ENCODE results near the gene MRPS33. TPM values are rescaled to one million over a fixed set of nuclear protein-coding genes. Genes with fewer than 3 reads are reported as not detected.

MRPS33 gene
- total and polyA plus RNA-seq, 4 experiments from 2014 or later = 46.7 to 88.0 (median 64.0) TPM

DNA sequence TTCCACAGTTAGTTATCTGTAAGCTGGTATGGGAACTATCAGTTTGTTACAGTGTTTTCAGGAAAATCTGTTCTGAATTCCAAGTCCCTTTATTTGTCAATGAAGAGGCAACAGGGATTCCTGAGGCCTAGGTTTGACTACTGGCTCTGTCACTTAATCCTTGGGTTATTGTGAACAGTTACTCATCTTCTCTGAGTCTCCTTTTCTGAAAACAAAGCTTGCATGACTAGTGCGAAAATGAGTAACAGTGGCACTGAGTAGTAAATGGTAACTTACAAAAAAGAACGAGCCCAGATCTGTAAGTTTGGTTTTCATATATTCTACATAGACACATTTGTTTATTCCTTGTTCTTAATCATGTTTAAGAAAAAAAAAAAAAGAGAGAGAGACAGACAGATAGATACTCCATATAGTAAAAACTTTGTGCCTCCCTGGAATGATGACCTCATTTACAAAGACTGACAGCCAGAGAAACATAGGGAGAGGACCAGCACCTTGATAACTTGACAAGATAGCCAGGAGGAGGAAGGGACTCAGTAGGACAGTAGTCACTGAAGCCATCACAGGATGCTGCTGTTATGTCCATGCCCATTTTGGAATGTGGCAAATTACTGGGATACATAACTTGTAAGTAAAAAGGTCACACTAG is 1.9 kb downstream of the MRPS33 start:
- no peak overlapping the region for H3K4me3 ChIP-seq (ENCODE audit: low read length in 2 of 2)
- intact Hi-C loops (cut with micrococcal nuclease) = loop anchor here (1.0 to 10.0 kb wide), 5 partner anchors 202 to 1238 kb away; partner anchors contain the start of genes HIPK2 and RAB19
- ChIA-PET POLR2A (ENCODE audit: partially characterized antibody) (interaction anchor here (2.5 to 4.0 kb wide), 3 partner anchors 11 to 202 kb away, joined by 14 to 42 read pairs (median 18); partner anchors contain the start of gene BRAF), CTCF (ENCODE audit: partially characterized antibody) (interaction anchor here (0.8 to 8.0 kb wide), 6 partner anchors 84 to 359 kb away, joined by 3 to 196 read pairs (median 3); no protein-coding TSS in a partner anchor)
- Mint-ChIP-seq H3K4me1 (peaks cover 21 to 42% (median 34%) of the 10 kb centered on the region in 4 donors), H3K4me3 (peak overlapping the region in 7 of 8 donors; percentile 58 to 100 (median 96)), H3K9me3 (peaks cover 0 to 8% (median 2%) of the 10 kb centered on the region in 8 donors), H3K36me3 (peaks cover 14 to 25% of the 10 kb centered on the region in 2 donors), H3K27ac (peak overlapping the region; percentile 80 to 100 (median 100)), H3K27me3 (peaks cover 2 to 4% of the 10 kb centered on the region in 2 donors)
- peak overlapping the region; percentile 96 for H3K27ac ChIP-seq (ENCODE audit: low read depth, low read length)
- no peaks in the 10 kb centered on the region for H3K9me3 ChIP-seq (ENCODE audit: control insufficient read depth in 1 of 2, low read length in 2 of 2)
- H3K36me3 ChIP-seq (ENCODE audit: insufficient read depth, low read length) = peaks cover 5% of the 10 kb centered on the region
- DNase-seq = no peak
- H3K4me1 ChIP-seq (ENCODE audit: insufficient read depth, low read length) = peaks cover 24% of the 10 kb centered on the region
- no peaks in the 10 kb centered on the region for H3K27me3 ChIP-seq (ENCODE audit: insufficient read depth, low read length)

DNA sequence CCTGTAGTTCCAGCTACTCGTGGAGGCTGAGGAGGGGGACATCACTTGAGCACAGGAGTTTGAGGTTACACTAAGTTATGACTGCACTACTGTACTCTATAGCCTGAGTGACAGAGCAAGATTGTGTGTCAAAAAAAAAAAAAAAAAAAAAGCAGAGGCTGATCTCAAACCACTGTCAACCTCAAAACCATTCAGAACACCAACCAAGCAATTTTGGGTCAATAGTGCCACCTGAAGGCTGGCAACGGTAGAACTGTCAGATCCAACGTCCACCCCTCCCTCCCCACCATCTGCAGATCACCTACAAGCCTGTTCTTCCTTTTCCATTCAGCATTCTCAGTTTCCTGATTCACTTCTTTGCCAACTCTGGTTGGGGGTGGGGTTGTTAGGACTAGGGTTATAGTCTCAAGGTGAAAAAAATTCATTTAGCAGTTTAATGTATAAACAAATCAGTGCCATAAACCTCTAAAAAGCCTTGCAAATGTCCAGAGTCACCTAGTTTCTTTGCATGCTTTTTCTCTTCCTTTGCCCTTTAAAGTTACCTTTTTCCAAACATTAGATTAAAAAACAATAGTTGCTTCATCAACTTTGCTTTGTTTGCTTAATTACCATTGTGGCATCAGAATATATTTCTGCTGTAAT is 2.6 kb downstream of the MRPS33 start:
- CTCF ChIA-PET (ENCODE audit: partially characterized antibody) = interaction anchor here (0.7 to 8.0 kb wide), 16 partner anchors 12 to 494 kb away, joined by 3 to 196 read pairs (median 4); no protein-coding TSS in a partner anchor
- H3K27ac ChIP-seq (ENCODE audit: low read depth, low read length) = peak overlapping the region; percentile 96

DNA sequence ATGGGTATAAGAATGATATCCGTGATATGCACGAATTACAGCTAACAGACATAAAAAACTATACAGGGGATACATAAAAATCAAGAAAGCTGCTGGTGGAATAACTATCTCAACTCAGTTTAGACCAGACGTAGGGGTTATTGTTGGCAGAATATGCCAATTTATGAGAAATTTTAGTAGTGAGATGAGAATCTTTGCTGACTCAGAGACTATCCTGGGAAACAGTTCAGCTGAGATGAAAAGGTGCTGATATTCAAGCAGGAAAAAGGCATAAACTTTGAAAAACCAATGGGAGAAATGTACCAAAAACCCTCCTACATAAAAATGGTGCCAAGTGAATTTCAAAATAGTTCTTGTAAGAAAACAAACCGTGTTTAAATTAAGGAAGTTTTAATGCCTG is 3.3 kb downstream of the MRPS33 start:
- no peak for DNase-seq
- peaks cover 10% of the 10 kb centered on the region for H3K36me3 ChIP-seq (ENCODE audit: insufficient read depth, low read length)
- H3K9me3 Mint-ChIP-seq = peaks cover 0 to 2% (median under 1%) of the 10 kb centered on the region in 8 donors
- H3K4me3 ChIP-seq (ENCODE audit: low read length in 2 of 2) = no peak overlapping the region
- no peak overlapping the region for H3K27ac ChIP-seq (ENCODE audit: low read depth, low read length)
- POLR2A ChIA-PET (ENCODE audit: partially characterized antibody) = interaction anchor here (0.7 to 1.4 kb wide), 3 partner anchors 198 to 534 kb away, joined by 3 to 9 read pairs (median 3); no protein-coding TSS in a partner anchor
- peak overlapping the region in 1 of 8 donors; percentile 67 for H3K4me3 Mint-ChIP-seq
- CTCF ChIA-PET (ENCODE audit: partially characterized antibody) = interaction anchor here (0.7 to 8.0 kb wide), 14 partner anchors 11 to 493 kb away, joined by 3 to 196 read pairs (median 4); no protein-coding TSS in a partner anchor
- H3K4me1 ChIP-seq (ENCODE audit: insufficient read depth, low read length) = peaks cover 24% of the 10 kb centered on the region
- no peaks in the 10 kb centered on the region for H3K27me3 ChIP-seq (ENCODE audit: insufficient read depth, low read length)
- peaks cover 25 to 37% of the 10 kb centered on the region in 2 donors for H3K36me3 Mint-ChIP-seq
- intact Hi-C loops (cut with micrococcal nuclease) = loop anchor here (10.0 kb wide), 2 partner anchors 607 to 1237 kb away; partner anchors contain the start of genes HIPK2 and RAB19
- no peaks in the 10 kb centered on the region for H3K27me3 Mint-ChIP-seq
- no peaks in the 10 kb centered on the region for H3K9me3 ChIP-seq (ENCODE audit: control insufficient read depth in 1 of 2, low read length in 2 of 2)
- H3K4me1 Mint-ChIP-seq = peaks cover 21 to 42% (median 35%) of the 10 kb centered on the region in 4 donors
- peak overlapping the region in 5 of 7 donors; percentile 23 to 100 (median 86) for H3K27ac Mint-ChIP-seq

More for the DNA sequence above, 2.6 kb downstream of the MRPS33 start:
- POLR2A ChIA-PET (ENCODE audit: partially characterized antibody) = interaction anchor here (0.7 to 4.0 kb wide), 4 partner anchors 88 to 201 kb away, joined by 3 to 42 read pairs (median 14); partner anchors contain the start of gene BRAF
- H3K27me3 Mint-ChIP-seq = no peaks in the 10 kb centered on the region
- intact Hi-C loops (cut with micrococcal nuclease) = loop anchor here (1.0 to 10.0 kb wide), 5 partner anchors 201 to 1237 kb away; partner anchors contain the start of genes HIPK2 and RAB19
- H3K27ac Mint-ChIP-seq = peak overlapping the region; percentile 75 to 100 (median 88)
- peaks cover 0 to 8% (median 2%) of the 10 kb centered on the region in 8 donors for H3K9me3 Mint-ChIP-seq
- Histone ChIP-seq H3K4me1 (ENCODE audit: insufficient read depth, low read length) (peaks cover 24% of the 10 kb centered on the region), H3K4me3 (ENCODE audit: low read length in 2 of 2) (no peak overlapping the region), H3K9me3 (ENCODE audit: control insufficient read depth in 1 of 2, low read length in 2 of 2) (no peaks in the 10 kb centered on the region), H3K27me3 (ENCODE audit: insufficient read depth, low read length) (no peaks in the 10 kb centered on the region), H3K36me3 (ENCODE audit: insufficient read depth, low read length) (peaks cover 6% of the 10 kb centered on the region)
- peak; percentile 82 to 86 (median 83) for DNase-seq
- H3K4me1 Mint-ChIP-seq = peaks cover 21 to 42% (median 35%) of the 10 kb centered on the region in 4 donors
- H3K4me3 Mint-ChIP-seq = peak overlapping the region in 7 of 8 donors; percentile 31 to 67 (median 50)
- peaks cover 20 to 32% of the 10 kb centered on the region in 2 donors for H3K36me3 Mint-ChIP-seq

DNA sequence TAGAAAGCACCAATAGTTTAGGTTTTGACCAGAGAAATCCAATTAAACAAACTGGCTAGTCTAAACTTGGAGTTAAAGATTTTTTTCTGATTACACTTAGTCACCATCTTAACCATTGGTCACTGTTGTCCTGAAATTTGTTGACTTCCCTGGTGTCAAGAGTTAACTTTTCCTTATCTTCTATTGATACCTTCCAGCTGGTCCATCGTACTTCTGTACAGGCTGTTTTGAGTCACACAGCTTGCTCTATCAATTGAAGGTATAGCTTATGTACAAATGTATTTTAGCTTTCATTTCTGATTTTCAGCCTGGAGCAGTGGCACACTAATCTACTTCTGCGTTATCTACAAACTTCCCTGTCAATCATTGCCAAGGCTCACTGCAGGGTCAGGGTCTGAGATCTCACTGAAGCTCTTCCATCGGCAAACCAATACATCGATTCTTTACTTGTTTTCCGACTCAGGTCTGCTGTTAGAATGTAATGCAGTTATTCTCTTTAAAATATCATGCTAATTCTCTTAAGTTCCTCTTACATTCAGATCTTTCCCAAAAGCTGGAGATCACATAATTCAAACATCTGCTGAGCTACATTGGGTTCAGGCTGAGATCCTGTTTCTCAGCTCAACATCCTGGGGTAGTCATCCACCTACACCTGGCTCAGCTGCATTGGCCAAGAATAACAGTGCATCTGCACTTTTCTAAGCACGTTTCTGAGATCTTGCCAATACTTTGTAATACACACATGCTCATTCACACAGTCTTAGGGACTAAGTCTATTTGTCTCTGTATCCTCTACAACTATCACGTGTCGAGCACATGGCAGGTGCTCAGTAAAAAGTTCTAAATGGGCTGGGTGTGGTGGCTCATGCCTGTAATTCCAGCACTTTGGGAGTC is 11.3 kb downstream of the MRPS33 start:
- Histone ChIP-seq H3K4me1 (ENCODE audit: insufficient read depth, low read length) (no peaks in the 10 kb centered on the region), H3K36me3 (ENCODE audit: insufficient read depth, low read length) (peaks cover 9% of the 10 kb centered on the region), H3K27ac (ENCODE audit: low read depth, low read length) (no peak overlapping the region), H3K9me3 (ENCODE audit: control insufficient read depth in 1 of 2, low read length in 2 of 2) (no peaks in the 10 kb centered on the region), H3K4me3 (ENCODE audit: low read length in 2 of 2) (no peak overlapping the region), H3K27me3 (ENCODE audit: insufficient read depth, low read length) (no peaks in the 10 kb centered on the region)
- Mint-ChIP-seq H3K4me1 (peaks cover 0 to 3% (median 0%) of the 10 kb centered on the region in 4 donors), H3K27ac (peak overlapping the region in 2 of 7 donors; percentile 7 to 23), H3K4me3 (no peak overlapping the region), H3K9me3 (no peaks in the 10 kb centered on the region), H3K27me3 (peaks cover 0 to 4% of the 10 kb centered on the region in 2 donors), H3K36me3 (peaks cover 23 to 25% of the 10 kb centered on the region in 2 donors)
- DNase-seq = no peak
- ChIA-PET POLR2A (ENCODE audit: partially characterized antibody) (no interaction called here), CTCF (ENCODE audit: partially characterized antibody) (interaction anchor here (1.0 kb wide), 1 partner anchor 192 kb away, joined by 6 read pairs; no protein-coding TSS in a partner anchor)
- intact Hi-C loops (cut with micrococcal nuclease) = loop anchor here (1.0 kb wide), 1 partner anchor 26 kb away; no protein-coding TSS in a partner anchor

DNA sequence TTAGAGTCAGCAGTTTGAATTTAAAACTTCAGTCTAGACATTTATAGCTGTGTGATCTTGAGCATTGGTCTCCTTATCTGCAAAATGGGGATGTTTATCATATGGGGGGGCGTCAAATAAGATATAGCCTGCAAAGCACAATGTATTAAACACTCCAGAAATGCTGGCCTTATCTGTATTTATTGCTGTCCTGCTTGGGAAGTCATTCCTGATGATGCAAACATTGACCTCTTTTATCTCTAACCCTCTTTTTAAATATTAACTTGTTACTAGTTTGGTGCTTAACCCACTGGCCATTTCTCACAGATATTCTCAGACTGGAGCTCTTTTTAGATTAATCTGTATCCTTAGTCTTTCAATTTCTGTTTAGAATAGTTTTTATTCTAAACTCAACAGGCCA is 13.2 kb downstream of the MRPS33 start:
- Mint-ChIP-seq H3K4me3 (no peak overlapping the region), H3K4me1 (no peaks in the 10 kb centered on the region), H3K27me3 (peaks cover 2 to 8% of the 10 kb centered on the region in 2 donors), H3K27ac (no peak overlapping the region), H3K9me3 (no peaks in the 10 kb centered on the region), H3K36me3 (peaks cover 10% of the 10 kb centered on the region in 2 donors)
- intact Hi-C loops (cut with micrococcal nuclease) = no loop called here
- H3K4me1 ChIP-seq (ENCODE audit: insufficient read depth, low read length) = no peaks in the 10 kb centered on the region
- H3K9me3 ChIP-seq (ENCODE audit: control insufficient read depth in 1 of 2, low read length in 2 of 2) = no peaks in the 10 kb centered on the region
- no peaks in the 10 kb centered on the region for H3K27me3 ChIP-seq (ENCODE audit: insufficient read depth, low read length)
- H3K36me3 ChIP-seq (ENCODE audit: insufficient read depth, low read length) = no peaks in the 10 kb centered on the region
- ChIA-PET CTCF (ENCODE audit: partially characterized antibody) (no interaction called here), POLR2A (ENCODE audit: partially characterized antibody) (no interaction called here)
- no peak overlapping the region for H3K27ac ChIP-seq (ENCODE audit: low read depth, low read length)
- DNase-seq = no peak
- H3K4me3 ChIP-seq (ENCODE audit: low read length in 2 of 2) = no peak overlapping the region

DNA sequence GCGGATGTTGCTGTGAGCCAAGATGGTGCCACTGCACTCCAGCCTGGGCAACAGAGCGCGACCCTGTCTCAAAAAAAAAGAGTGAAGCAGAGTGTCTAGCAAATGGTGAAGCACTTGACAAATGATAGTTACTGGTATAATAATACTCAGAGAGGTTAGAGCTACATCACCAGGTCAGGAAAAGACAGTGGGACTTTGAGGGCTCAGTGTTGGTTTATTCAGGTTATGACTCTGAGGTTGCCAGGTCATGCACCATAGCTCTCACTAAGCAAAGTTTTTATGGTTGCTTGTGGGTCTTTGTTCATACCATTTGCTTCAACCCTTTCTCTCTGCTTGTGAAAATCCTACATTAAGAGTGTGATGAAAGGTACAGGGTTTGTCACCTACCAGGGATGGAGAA is 13.6 kb downstream of the MRPS33 start:
- ChIA-PET CTCF (ENCODE audit: partially characterized antibody) (interaction anchor here (0.8 to 1.4 kb wide), 2 partner anchors 10 to 190 kb away, joined by 3 to 6 read pairs; no protein-coding TSS in a partner anchor), POLR2A (ENCODE audit: partially characterized antibody) (no interaction called here)
- H3K27ac ChIP-seq (ENCODE audit: low read depth, low read length) = no peak overlapping the region
- Mint-ChIP-seq H3K4me3 (no peak overlapping the region), H3K9me3 (no peaks in the 10 kb centered on the region), H3K27me3 (peaks cover 2 to 9% of the 10 kb centered on the region in 2 donors), H3K27ac (no peak overlapping the region), H3K4me1 (no peaks in the 10 kb centered on the region), H3K36me3 (peaks cover 6 to 7% of the 10 kb centered on the region in 2 donors)
- no peak overlapping the region for H3K4me3 ChIP-seq (ENCODE audit: low read length in 2 of 2)
- H3K36me3 ChIP-seq (ENCODE audit: insufficient read depth, low read length) = no peaks in the 10 kb centered on the region
- intact Hi-C loops (cut with micrococcal nuclease) = no loop called here
- H3K27me3 ChIP-seq (ENCODE audit: insufficient read depth, low read length) = no peaks in the 10 kb centered on the region
- no peak for DNase-seq
- H3K4me1 ChIP-seq (ENCODE audit: insufficient read depth, low read length) = no peaks in the 10 kb centered on the region
- H3K9me3 ChIP-seq (ENCODE audit: control insufficient read depth in 1 of 2, low read length in 2 of 2) = no peaks in the 10 kb centered on the region

Measured in CD4-positive, alpha-beta memory T cell (primary cell).